Mucosa of stomach (tissue), 1 donor: Measurements from ENCODE around the gene MTCL1.

Source experiments
- H3K27me3 ChIP-seq: one replicate; pipeline ENCODE4 v1.7.0; 2013; ENCODE audit warnings: mild to moderate bottlenecking, low read length; ENCODE audit not compliant: control insufficient read depth, insufficient read depth
- H3K36me3 ChIP-seq: one replicate; pipeline ENCODE4 v1.7.0; 2013; ENCODE audit warnings: low read length; ENCODE audit not compliant: control insufficient read depth, insufficient read depth
- H3K4me1 ChIP-seq: one replicate; pipeline ENCODE4 v1.7.0; 2013; ENCODE audit warnings: mild to moderate bottlenecking, low read length; ENCODE audit not compliant: control insufficient read depth, insufficient read depth
- H3K4me3 ChIP-seq: one replicate; pipeline ENCODE4 v1.7.0; 2013; ENCODE audit warnings: low read length
- H3K9ac ChIP-seq: one replicate; pipeline ENCODE4 v1.7.0; 2013; ENCODE audit warnings: mild to moderate bottlenecking, low read length, moderate library complexity
- H3K9me3 ChIP-seq: one replicate; pipeline ENCODE4 v1.7.0; 2013; ENCODE audit warnings: mild to moderate bottlenecking, low read length, moderate library complexity; ENCODE audit not compliant: control insufficient read depth
- donor health status: Pancreatic carcinoma.

The MTCL1 gene

DNA sequence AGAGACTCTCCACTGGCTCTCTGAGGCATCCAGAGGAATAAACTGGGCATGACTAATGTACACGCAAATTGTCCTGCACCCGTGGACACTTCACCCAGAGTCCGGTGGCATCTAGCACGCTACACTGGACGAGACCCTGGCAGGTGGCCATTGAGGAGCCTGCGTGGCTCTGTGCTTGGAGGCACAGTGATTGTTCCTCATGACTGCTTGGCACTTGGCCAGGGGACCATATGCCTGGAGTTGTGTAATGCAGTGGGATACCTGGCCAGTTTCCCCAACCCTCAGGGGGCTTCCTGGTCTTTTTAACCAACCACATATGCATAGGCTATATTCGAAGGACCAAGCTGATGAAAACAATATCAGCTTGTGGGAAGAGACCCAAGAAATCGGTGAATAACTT lies 66.6 kb downstream of the MTCL1 start:
- Histone ChIP-seq H3K4me1 (no peaks in the 10 kb centered on the region), H3K36me3 (no peaks in the 10 kb centered on the region), H3K4me3 (no peak overlapping the region), H3K9ac (no peak overlapping the region), H3K9me3 (no peaks in the 10 kb centered on the region), H3K27me3 (no peaks in the 10 kb centered on the region)

DNA sequence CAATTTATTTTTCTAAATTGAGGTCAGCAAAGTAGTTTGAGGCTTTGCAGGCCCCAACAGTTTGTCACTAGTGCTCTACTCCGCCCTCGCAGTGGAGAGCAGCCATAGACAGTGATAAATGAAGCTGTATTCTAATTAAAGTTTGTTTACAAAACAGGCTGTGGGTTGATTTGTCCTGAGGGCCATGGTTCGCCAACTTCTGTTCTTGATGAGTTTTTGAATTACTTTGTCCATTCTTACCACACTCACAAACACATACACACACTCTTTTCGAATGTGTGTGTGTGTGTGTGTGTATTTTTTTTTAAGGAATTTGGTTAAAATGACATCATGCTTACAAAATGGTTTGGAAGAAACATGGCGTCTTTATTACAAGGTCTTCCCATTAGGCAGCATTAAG lies 68.6 kb downstream of the MTCL1 start:
- Histone ChIP-seq H3K4me3 (no peak overlapping the region), H3K36me3 (no peaks in the 10 kb centered on the region), H3K9ac (no peak overlapping the region), H3K9me3 (no peaks in the 10 kb centered on the region), H3K27me3 (no peaks in the 10 kb centered on the region), H3K4me1 (peaks cover 5% of the 10 kb centered on the region)

DNA sequence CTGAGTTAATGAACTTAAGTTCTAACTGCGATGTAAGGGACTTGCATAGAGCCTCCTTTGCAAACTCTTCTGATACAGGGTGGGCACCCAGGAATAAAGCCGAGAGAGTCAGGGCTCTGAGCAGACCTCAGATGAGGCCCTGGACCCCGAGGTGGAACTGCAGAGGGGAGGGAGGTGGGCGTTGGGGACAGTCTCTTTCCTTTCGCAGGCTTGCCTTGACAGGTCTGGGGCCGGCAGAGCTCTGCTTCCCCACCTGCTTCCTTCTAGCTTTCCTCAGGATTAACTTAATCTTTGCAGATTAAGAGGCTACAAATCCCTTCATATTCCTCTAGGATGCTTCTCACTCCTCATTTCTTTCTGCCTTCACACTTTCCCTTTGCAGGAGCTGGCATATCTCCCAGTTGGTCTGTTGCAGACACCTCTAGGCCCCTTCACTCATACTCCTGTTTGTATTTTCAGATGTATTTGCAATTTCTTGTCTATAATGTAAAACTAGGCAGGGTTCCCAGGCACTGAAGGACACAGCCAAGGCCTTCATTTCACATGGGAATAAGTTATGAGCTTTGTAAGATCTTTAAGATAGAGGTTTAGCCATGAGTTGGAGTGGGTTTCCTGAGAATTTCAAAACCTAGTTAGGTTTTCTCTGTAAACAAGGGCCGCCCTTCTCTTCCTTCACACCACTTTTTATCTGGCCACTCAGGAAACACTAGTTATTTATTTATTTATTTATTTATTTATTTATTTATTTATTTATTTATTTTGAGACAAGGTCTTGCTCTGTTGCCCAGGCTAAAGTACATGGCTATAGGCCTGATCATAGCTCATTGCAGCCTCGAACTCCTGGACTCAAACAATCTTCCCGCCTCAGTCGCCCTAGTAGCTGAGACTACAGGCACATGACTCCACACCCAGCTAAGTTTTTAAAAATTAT lies 70.9 kb downstream of the MTCL1 start:
- H3K4me3 ChIP-seq: no peak overlapping the region
- no peak overlapping the region for H3K9ac ChIP-seq
- no peaks in the 10 kb centered on the region for H3K9me3 ChIP-seq
- H3K4me1 ChIP-seq: peaks cover 5% of the 10 kb centered on the region
- no peaks in the 10 kb centered on the region for H3K27me3 ChIP-seq
- H3K36me3 ChIP-seq: no peaks in the 10 kb centered on the region

DNA sequence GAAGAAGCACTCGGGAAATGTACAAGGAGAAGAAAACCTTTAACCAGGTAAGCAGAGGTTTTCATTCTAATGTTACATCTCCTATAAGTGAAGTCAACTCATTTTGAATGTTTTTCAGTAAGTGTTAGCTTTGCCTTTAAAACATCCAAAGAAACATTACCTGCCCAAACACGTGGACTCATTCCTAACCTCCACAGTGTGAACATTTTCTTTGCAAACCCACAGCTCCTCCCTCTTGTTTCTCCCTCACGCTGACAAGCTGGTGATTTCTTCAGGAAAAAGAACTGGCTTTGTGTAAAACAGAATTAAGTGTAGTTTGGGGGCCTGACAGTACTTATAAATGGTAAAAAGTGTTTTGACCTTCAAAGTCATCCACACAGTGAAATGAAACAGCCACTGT lies 72.5 kb downstream of the MTCL1 start:
- Histone ChIP-seq H3K4me3 (no peak overlapping the region), H3K36me3 (no peaks in the 10 kb centered on the region), H3K9ac (no peak overlapping the region), H3K4me1 (peaks cover 5% of the 10 kb centered on the region), H3K9me3 (no peaks in the 10 kb centered on the region), H3K27me3 (no peaks in the 10 kb centered on the region)

GRCh38 chr18:8778386-8778785 lies 73.0 kb downstream of the MTCL1 start:
- H3K9me3 ChIP-seq: no peaks in the 10 kb centered on the region
- H3K36me3 ChIP-seq: no peaks in the 10 kb centered on the region
- H3K4me1 ChIP-seq: peaks cover 5% of the 10 kb centered on the region
- no peaks in the 10 kb centered on the region for H3K27me3 ChIP-seq
- H3K4me3 ChIP-seq: no peak overlapping the region
- H3K9ac ChIP-seq: no peak overlapping the region

GRCh38 chr18:8778824-8779223 lies 73.5 kb downstream of the MTCL1 start:
- Histone ChIP-seq H3K36me3 (no peaks in the 10 kb centered on the region), H3K9me3 (no peaks in the 10 kb centered on the region), H3K4me3 (no peak overlapping the region), H3K4me1 (peaks cover 5% of the 10 kb centered on the region), H3K27me3 (no peaks in the 10 kb centered on the region), H3K9ac (no peak overlapping the region)

DNA sequence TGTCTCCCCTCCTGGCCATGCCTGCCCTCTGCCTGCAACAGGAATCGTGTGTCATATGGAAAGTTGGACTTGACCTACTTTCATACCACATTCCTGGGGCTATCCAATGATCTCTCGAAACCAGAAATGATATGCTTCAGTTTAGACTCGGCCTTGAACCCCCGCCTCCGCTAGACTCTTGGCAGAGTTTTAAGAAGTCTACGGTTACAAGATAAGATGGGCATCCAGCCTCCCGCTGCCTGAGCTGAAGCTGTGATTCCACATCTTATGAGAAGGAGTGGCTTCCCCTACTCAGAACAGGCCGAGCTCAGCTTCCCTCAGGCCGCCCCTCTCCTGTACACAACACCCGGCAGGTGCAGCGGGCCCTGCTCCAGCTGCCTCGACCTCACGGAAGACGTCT lies 73.9 kb downstream of the MTCL1 start:
- no peak overlapping the region for H3K9ac ChIP-seq
- no peaks in the 10 kb centered on the region for H3K27me3 ChIP-seq
- H3K4me1 ChIP-seq: peaks cover 5% of the 10 kb centered on the region
- no peaks in the 10 kb centered on the region for H3K36me3 ChIP-seq
- no peak overlapping the region for H3K4me3 ChIP-seq
- H3K9me3 ChIP-seq: no peaks in the 10 kb centered on the region

DNA sequence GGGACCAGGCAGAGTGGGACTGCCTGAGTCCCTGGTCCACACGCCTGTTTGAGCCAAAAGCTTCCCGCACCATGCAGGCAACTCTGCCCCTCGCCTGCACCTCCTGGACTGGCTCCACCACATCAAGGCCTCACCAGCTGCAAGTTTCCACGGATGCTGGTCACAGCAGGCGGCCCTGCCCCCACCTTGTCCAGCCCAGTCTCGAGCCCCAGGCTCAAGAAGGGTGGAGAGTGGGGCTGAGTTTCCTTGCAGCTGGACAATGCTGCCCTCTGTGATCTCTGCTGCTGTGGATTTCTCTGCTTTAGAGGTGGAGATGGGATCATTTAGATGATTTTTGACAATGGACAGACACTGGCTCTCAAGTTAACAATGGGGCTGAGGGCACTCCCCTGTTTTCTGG lies 74.9 kb downstream of the MTCL1 start:
- Histone ChIP-seq H3K9ac (no peak overlapping the region), H3K36me3 (no peaks in the 10 kb centered on the region), H3K4me3 (no peak overlapping the region), H3K27me3 (no peaks in the 10 kb centered on the region), H3K4me1 (peaks cover 5% of the 10 kb centered on the region), H3K9me3 (no peaks in the 10 kb centered on the region)

- H3K9ac ChIP-seq: no peak overlapping the region
- H3K9me3 ChIP-seq: no peaks in the 10 kb centered on the region
- H3K36me3 ChIP-seq: no peaks in the 10 kb centered on the region
- H3K4me3 ChIP-seq: no peak overlapping the region
- no peaks in the 10 kb centered on the region for H3K27me3 ChIP-seq
- peaks cover 5% of the 10 kb centered on the region for H3K4me1 ChIP-seq
Measured at GRCh38 chr18:8781671-8782070, 76.3 kb downstream of the MTCL1 start.

DNA sequence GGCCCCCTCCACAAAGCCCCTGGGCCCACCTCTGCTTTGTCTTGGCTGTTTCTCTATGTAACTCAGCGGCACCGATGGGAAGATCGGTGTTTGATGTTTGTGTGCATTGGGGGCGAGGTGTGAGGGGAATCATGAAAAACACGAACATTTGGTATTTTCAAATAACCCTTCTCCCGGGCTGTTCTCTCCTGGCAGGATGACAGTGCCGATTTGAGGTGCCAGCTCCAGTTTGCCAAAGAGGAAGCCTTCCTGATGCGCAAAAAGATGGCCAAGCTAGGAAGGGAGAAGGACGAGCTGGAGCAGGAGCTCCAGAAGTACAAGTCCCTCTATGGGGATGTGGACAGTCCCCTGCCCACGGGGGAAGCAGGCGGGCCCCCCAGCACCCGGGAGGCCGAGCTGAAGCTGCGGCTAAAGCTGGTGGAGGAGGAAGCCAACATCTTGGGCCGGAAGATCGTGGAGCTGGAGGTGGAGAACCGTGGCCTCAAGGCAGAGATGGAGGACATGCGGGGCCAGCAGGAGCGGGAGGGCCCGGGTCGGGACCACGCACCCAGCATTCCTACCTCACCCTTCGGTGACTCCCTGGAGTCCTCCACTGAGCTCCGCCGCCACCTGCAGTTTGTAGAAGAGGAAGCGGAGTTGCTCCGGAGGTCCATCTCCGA lies 78.1 kb downstream of the MTCL1 start:
- no peaks in the 10 kb centered on the region for H3K4me1 ChIP-seq
- no peak overlapping the region for H3K9ac ChIP-seq
- no peak overlapping the region for H3K4me3 ChIP-seq
- H3K27me3 ChIP-seq: no peaks in the 10 kb centered on the region
- H3K36me3 ChIP-seq: no peaks in the 10 kb centered on the region
- no peaks in the 10 kb centered on the region for H3K9me3 ChIP-seq

- H3K36me3 ChIP-seq: no peaks in the 10 kb centered on the region
Measured at GRCh38 chr18:8783994-8784530, 78.7 kb downstream of the MTCL1 start.

GRCh38 chr18:8785261-8785660 lies 79.9 kb downstream of the MTCL1 start:
- Histone ChIP-seq H3K36me3 (no peaks in the 10 kb centered on the region), H3K9me3 (no peaks in the 10 kb centered on the region), H3K27me3 (no peaks in the 10 kb centered on the region), H3K9ac (no peak overlapping the region), H3K4me3 (no peak overlapping the region), H3K4me1 (no peaks in the 10 kb centered on the region)

More at GRCh38 chr18:8783994-8784530, 78.7 kb downstream of the MTCL1 start:
- no peaks in the 10 kb centered on the region for H3K9me3 ChIP-seq
- H3K9ac ChIP-seq: no peak overlapping the region
- H3K27me3 ChIP-seq: no peaks in the 10 kb centered on the region
- no peak overlapping the region for H3K4me3 ChIP-seq
- no peaks in the 10 kb centered on the region for H3K4me1 ChIP-seq
